ENCODE results near the gene BAG5.

DNA sequence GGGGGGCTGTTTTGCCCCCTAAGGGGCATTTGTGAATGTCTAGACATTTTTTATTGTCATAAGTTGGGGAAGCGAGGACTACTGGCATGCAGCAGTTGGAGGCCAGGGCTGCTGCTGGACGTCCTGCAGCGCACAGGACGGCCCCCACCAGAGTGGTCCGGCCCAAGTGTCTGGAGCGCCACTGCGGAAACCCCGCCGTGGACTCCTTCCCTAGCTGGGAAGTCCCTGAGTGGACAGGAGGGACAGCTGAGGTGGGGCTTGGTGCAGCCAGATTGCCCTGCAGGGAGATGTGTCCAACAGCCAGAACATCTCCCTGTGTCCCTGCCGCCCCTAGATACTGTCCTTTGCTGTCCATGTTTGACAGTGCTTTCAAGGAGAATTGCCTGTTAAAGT is 45.3 kb downstream of the BAG5 start:
- TF ChIP-seq, protein P1, sequence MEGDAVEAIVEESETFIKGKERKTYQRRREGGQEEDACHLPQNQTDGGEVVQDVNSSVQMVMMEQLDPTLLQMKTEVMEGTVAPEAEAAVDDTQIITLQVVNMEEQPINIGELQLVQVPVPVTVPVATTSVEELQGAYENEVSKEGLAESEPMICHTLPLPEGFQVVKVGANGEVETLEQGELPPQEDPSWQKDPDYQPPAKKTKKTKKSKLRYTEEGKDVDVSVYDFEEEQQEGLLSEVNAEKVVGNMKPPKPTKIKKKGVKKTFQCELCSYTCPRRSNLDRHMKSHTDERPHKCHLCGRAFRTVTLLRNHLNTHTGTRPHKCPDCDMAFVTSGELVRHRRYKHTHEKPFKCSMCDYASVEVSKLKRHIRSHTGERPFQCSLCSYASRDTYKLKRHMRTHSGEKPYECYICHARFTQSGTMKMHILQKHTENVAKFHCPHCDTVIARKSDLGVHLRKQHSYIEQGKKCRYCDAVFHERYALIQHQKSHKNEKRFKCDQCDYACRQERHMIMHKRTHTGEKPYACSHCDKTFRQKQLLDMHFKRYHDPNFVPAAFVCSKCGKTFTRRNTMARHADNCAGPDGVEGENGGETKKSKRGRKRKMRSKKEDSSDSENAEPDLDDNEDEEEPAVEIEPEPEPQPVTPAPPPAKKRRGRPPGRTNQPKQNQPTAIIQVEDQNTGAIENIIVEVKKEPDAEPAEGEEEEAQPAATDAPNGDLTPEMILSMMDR (IDR thresholded peaks at IDR 0.05) = no peak
- TF ChIP-seq POLR2A (IDR thresholded peaks at IDR 0.05) = no peak
